K562 (cell line): Measurements from ENCODE around the gene RPH3AL. TPM values are rescaled to one million over a fixed set of nuclear protein-coding genes. Genes with fewer than 3 reads are reported as not detected.

ENCODE experiments used
- ATAC-seq: fragments of 200-7000 bp; cut with Tn5 transposase; 3 replicates; pipeline ENCODE4 v1.9.1; 2020; ENCODE audit warnings: moderate library complexity
- BruUV-seq: library from RNA; stranded (reverse); fragments of 400-500 nt; replicated peaks from 2 replicates; lab custom pipeline; 2021; lab: Mats Ljungman, UMichigan
- CTCF ChIA-PET: fragments of 300-600 bp; formaldehyde crosslinking; extraction: SDS; loops from one replicate; lab custom pipeline; 2021; ENCODE audit warnings: low intra/inter-chr PET ratio; lab: Yijun Ruan, JAX
- POLR2A ChIA-PET: fragments of 300-600, 350-650 bp; sonication (Branson Sonifier 250); formaldehyde crosslinking; extraction: SDS; loops from one replicate; lab custom pipeline; 2021; ENCODE audit warnings: antibody characterized with exemption, inconsistent platforms; lab: Yijun Ruan, JAX
- DNase-seq, 4 experiments: peaks; one replicate each; pipeline versions ENCODE4 v3.0.0 to v3.0.0-alpha.2; 2011 to 2018; ENCODE audit warnings: low spot score in 3 of 4, mixed read lengths in 3 of 4; ENCODE audit errors: extremely low read depth in 1 of 4
- FAIRE-seq: peaks from 2 replicates; lab custom pipeline; 2011; peaks lifted over from hg19 to GRCh38; lab: Jason Lieb, UNC
- H2AFZ ChIP-seq: 2 replicates; pipeline ENCODE4 v1.6.0; 2011; ENCODE audit warnings: low read depth, low read length, control low read depth, inconsistent platforms
- H3K27ac ChIP-seq: fragments of 200-600 bp; 3 replicates; pipeline ENCODE4 v1.8.0; 2011; ENCODE audit warnings: low read depth, mild to moderate bottlenecking, control low read depth, inconsistent platforms, low read length, moderate library complexity, mixed read lengths; ENCODE audit errors: extremely low read depth
- H3K27me3 ChIP-seq, 2 experiments: fragments of 300-600 bp in 1 of 2; 2 replicates in 1 of 2; 3 replicates in 1 of 2; pipeline versions ENCODE4 v1.6.0 to v1.8.0; 2011; ENCODE audit warnings: inconsistent platforms in 2 of 2, low read length in 2 of 2, mild to moderate bottlenecking in 1 of 2, mixed read lengths in 1 of 2, moderate library complexity in 1 of 2; ENCODE audit not compliant: control insufficient read depth in 2 of 2, insufficient read depth in 2 of 2
- H3K36me3 ChIP-seq: fragments of 300-600 bp; 3 replicates; pipeline ENCODE4 v1.8.0; 2011; ENCODE audit warnings: mild to moderate bottlenecking, low read length, inconsistent platforms; ENCODE audit not compliant: control insufficient read depth, insufficient read depth
- H3K4me1 ChIP-seq, 2 experiments: fragments of 200-600 bp in 1 of 2; replicated peaks in 1 of 2; 2 replicates in 1 of 2; 3 replicates in 1 of 2; pipeline versions ENCODE4 v1.5.1 to v1.8.0; 2011; ENCODE audit warnings: inconsistent platforms in 2 of 2, low read length in 2 of 2, mild to moderate bottlenecking in 1 of 2, mixed read lengths in 1 of 2, moderate library complexity in 1 of 2; ENCODE audit not compliant: control insufficient read depth in 2 of 2, insufficient read depth in 2 of 2
- H3K4me2 ChIP-seq: 2 replicates; pipeline ENCODE4 v1.6.1; 2011; ENCODE audit warnings: low read length, control low read depth, inconsistent platforms, mixed read lengths; ENCODE audit not compliant: insufficient read depth
- H3K4me3 ChIP-seq: fragments of 200-600 bp; sonication (generic), shearing (Covaris generic); 2 replicates; pipeline ENCODE4 v1.5.1; 2016; ENCODE audit warnings: control low read depth, inconsistent platforms
- H3K79me2 ChIP-seq: fragments of 200-600 bp; 3 replicates; pipeline ENCODE4 v1.8.0; 2011; ENCODE audit warnings: low read length, inconsistent platforms; ENCODE audit not compliant: control insufficient read depth, insufficient read depth
- H3K9ac ChIP-seq, 2 experiments: 2 replicates each; pipeline versions ENCODE4 v1.6.0 to v1.6.1; 2011; ENCODE audit warnings: low read depth in 2 of 2, low read length in 2 of 2, control low read depth in 1 of 2, inconsistent platforms in 1 of 2, mild to moderate bottlenecking in 1 of 2, mixed read lengths in 1 of 2; ENCODE audit not compliant: insufficient read depth in 1 of 2
- H3K9me1 ChIP-seq: one replicate; pipeline ENCODE4 v1.6.0; 2011; ENCODE audit warnings: inconsistent platforms, mild to moderate bottlenecking, low read length, moderate library complexity; ENCODE audit not compliant: control insufficient read depth, insufficient read depth
- H3K9me3 ChIP-seq: replicated peaks from 2 replicates; pipeline ENCODE4 v1.5.1; 2011; ENCODE audit warnings: low read depth, low read length, inconsistent platforms; ENCODE audit not compliant: control insufficient read depth, insufficient read depth
- H4K20me1 ChIP-seq: replicated peaks from 2 replicates; pipeline ENCODE4 v1.6.1; 2011; ENCODE audit warnings: low read length, inconsistent platforms, mixed read lengths; ENCODE audit not compliant: control insufficient read depth, insufficient read depth
- NEUROD1 ChIP-seq: fragments of 150-350 bp; IDR thresholded peaks from 2 replicates; pipeline ENCODE4 v1.6.1; 2014; ENCODE audit warnings: borderline replicate concordance, low read length, low read depth; ENCODE audit not compliant: partially characterized antibody
- TRIM28 ChIP-seq: fragments of 450-650 bp; IDR thresholded peaks from 2 replicates; pipeline ENCODE4 v1.6.1; 2017
- ZBTB17 ChIP-seq: fragments of 450-650 bp; formaldehyde crosslinking; IDR thresholded peaks from 2 replicates; pipeline ENCODE4 v1.4.0; 2020; ENCODE audit warnings: mild to moderate bottlenecking
- WGBS: fragments of 100-300 bp; shearing (Covaris generic); methylation state at CpG from one replicate; pipeline ENCODE4 v1.1.6; 2016; ENCODE audit warnings: low coverage, mixed read lengths; ENCODE audit not compliant: insufficient coverage; ENCODE audit errors: missing lambda C conversion rate; 5-methylcytosine and 5-hydroxymethylcytosine counted together
- in situ Hi-C: fragments of 300-500 bp; cut with MboI; formaldehyde crosslinking; loops from 4 replicates; pipeline ENCODE4 v1.15.0; 2018; ENCODE audit warnings: inconsistent platforms, mixed read lengths
- intact Hi-C: fragments of 100-400 bp; cut with micrococcal nuclease; formaldehyde crosslinking; loops from 2 replicates; pipeline ENCODE4 v1.14.2; 2022
- polyA plus RNA-seq, 8 experiments: library from polyadenylated mRNA; depleted of rRNA in 4 of 8; stranded (reverse) in 5 of 8; unstranded in 3 of 8; fragments of >200 nt; fragmentation: Nextera tagmentation in 2 of 8; fragmentation: Illumina TruSeq in 1 of 8; extraction: Ambion mirVana in 2 of 8; extraction: Trizol in 1 of 8; gene quantifications; 2 replicates each; pipeline versions ENCODE4 v1.2.1 to v1.2.3, GENCODE V29; 2011 to 2014; ENCODE audit warnings: inconsistent platforms in 1 of 8, missing spikeins in 1 of 8
- total RNA-seq, 7 experiments: library from RNA; depleted of rRNA in 6 of 7; stranded (reverse); fragments of >200 nt in 6 of 7; fragmentation: Illumina TruSeq in 2 of 7; extraction: Trizol in 2 of 7; gene quantifications; 2 replicates each; pipeline versions ENCODE4 v1.2.1 to v1.2.3, GENCODE V29; 2011 to 2021; ENCODE audit warnings: low replicate concordance in 1 of 7
- TF ChIP-seq, protein P1 (sequence below), 2 experiments: fragments of 150-350 bp in 1 of 2; IDR thresholded peaks; 2 replicates each; pipeline ENCODE4 v1.6.1; 2012 to 2016; ENCODE audit warnings: low read depth in 2 of 2, low read length in 2 of 2, mild to moderate bottlenecking in 1 of 2, moderate library complexity in 1 of 2

The RPH3AL gene
- total and polyA plus RNA-seq, 9 of the 15 experiments (the other 6 are each of a cell fraction or from before 2014, with no cell fraction given): 0.18 to 1.7 (median 0.39) TPM

GRCh38 chr17:216625-217024 lies 136.0 kb downstream of the RPH3AL start:
- Histone ChIP-seq H2AFZ (peak overlapping the region; percentile 94), H3K4me1 (peaks cover 0 to 5% of the 10 kb centered on the region in 2 experiments; a peak in 2 of 5 replicates)
- no TSS peak for BruUV-seq

More at GRCh38 chr17:216625-217024, 136.0 kb downstream of the RPH3AL start:
- intact Hi-C loops: no loop called here
- Histone ChIP-seq H3K36me3 (no peaks in the 10 kb centered on the region), H3K9me3 (no peaks in the 10 kb centered on the region), H4K20me1 (no peaks in the 10 kb centered on the region), H3K27me3 (peaks cover 0 to 8% of the 10 kb centered on the region in 2 experiments; a peak in 1 of 5 replicates), H3K9me1 (no peaks in the 10 kb centered on the region), H3K9ac (no peak overlapping the region), H3K4me3 (no peak overlapping the region)
- FAIRE-seq (no peak), DNase-seq (no peak), ATAC-seq (no peak)
- in situ Hi-C loops: no loop called here
- ChIA-PET POLR2A (interaction anchor here (0.7 kb wide), 1 partner anchor 92 kb away, joined by 3 read pairs; no protein-coding TSS in a partner anchor), CTCF (no interaction called here)
- WGBS: 0% methylated on average over 2 of the region's 2 CpGs
- no peak for TF ChIP-seq TRIM28
- TF ChIP-seq NEUROD1: no peak
- TF ChIP-seq, protein P1, sequence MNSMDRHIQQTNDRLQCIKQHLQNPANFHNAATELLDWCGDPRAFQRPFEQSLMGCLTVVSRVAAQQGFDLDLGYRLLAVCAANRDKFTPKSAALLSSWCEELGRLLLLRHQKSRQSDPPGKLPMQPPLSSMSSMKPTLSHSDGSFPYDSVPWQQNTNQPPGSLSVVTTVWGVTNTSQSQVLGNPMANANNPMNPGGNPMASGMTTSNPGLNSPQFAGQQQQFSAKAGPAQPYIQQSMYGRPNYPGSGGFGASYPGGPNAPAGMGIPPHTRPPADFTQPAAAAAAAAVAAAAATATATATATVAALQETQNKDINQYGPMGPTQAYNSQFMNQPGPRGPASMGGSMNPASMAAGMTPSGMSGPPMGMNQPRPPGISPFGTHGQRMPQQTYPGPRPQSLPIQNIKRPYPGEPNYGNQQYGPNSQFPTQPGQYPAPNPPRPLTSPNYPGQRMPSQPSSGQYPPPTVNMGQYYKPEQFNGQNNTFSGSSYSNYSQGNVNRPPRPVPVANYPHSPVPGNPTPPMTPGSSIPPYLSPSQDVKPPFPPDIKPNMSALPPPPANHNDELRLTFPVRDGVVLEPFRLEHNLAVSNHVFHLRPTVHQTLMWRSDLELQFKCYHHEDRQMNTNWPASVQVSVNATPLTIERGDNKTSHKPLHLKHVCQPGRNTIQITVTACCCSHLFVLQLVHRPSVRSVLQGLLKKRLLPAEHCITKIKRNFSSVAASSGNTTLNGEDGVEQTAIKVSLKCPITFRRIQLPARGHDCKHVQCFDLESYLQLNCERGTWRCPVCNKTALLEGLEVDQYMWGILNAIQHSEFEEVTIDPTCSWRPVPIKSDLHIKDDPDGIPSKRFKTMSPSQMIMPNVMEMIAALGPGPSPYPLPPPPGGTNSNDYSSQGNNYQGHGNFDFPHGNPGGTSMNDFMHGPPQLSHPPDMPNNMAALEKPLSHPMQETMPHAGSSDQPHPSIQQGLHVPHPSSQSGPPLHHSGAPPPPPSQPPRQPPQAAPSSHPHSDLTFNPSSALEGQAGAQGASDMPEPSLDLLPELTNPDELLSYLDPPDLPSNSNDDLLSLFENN (IDR thresholded peaks at IDR 0.05; ENCODE audit: low read depth in 2 of 2, low read length in 2 of 2): no peak
- TF ChIP-seq ZBTB17 (CRISPR knock-in tag): peak; percentile 67; the same call in 1 of the 2 replicates
- TF ChIP-seq, all 486 proteins: peak for 1
- no peak overlapping the region for H3K27ac ChIP-seq
- H3K79me2 ChIP-seq: no peaks in the 10 kb centered on the region
- no peak overlapping the region for H3K4me2 ChIP-seq
